ENCODE results near the gene RICTOR. TPM values are rescaled to one million over a fixed set of nuclear protein-coding genes. Genes with fewer than 3 reads are reported as not detected.

The RICTOR gene, protein sequence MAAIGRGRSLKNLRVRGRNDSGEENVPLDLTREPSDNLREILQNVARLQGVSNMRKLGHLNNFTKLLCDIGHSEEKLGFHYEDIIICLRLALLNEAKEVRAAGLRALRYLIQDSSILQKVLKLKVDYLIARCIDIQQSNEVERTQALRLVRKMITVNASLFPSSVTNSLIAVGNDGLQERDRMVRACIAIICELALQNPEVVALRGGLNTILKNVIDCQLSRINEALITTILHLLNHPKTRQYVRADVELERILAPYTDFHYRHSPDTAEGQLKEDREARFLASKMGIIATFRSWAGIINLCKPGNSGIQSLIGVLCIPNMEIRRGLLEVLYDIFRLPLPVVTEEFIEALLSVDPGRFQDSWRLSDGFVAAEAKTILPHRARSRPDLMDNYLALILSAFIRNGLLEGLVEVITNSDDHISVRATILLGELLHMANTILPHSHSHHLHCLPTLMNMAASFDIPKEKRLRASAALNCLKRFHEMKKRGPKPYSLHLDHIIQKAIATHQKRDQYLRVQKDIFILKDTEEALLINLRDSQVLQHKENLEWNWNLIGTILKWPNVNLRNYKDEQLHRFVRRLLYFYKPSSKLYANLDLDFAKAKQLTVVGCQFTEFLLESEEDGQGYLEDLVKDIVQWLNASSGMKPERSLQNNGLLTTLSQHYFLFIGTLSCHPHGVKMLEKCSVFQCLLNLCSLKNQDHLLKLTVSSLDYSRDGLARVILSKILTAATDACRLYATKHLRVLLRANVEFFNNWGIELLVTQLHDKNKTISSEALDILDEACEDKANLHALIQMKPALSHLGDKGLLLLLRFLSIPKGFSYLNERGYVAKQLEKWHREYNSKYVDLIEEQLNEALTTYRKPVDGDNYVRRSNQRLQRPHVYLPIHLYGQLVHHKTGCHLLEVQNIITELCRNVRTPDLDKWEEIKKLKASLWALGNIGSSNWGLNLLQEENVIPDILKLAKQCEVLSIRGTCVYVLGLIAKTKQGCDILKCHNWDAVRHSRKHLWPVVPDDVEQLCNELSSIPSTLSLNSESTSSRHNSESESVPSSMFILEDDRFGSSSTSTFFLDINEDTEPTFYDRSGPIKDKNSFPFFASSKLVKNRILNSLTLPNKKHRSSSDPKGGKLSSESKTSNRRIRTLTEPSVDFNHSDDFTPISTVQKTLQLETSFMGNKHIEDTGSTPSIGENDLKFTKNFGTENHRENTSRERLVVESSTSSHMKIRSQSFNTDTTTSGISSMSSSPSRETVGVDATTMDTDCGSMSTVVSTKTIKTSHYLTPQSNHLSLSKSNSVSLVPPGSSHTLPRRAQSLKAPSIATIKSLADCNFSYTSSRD (N-terminal part only)
- 18.7 and 21.0 TPM in 2 replicates for total RNA-seq (2014; rRNA removed; shearing (Covaris generic))

GRCh38 chr5:39074017-39074814 lies at the start of gene RICTOR:
Gene RICTOR, minus strand, starts transcription at chr5:39074399. Its CDS starts 22 bp downstream, at chr5:39074377.
- DNase-seq (ENCODE audit: low spot score), result peak; percentile 73

DNA sequence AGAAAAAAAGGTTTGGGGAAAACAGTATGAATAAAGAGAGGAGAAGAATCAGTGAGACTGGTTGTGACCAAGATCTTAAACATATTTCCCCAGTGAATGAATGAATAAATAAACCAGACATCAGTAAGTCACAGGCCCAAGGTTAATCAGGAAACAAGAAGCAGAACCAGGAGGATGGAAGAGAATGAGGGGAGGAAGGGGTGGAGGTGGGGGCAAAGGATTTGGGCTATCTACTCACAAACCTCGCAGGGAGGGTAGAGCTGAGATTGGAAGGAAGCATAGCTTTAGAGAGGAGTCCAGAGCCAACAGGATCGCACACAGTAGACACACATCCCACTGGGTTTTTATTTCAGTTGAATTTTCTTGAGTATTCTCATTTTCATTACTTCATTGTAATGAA lies 47.7 kb upstream of the RICTOR start:
- no peak for DNase-seq (ENCODE audit: low spot score)

DNA sequence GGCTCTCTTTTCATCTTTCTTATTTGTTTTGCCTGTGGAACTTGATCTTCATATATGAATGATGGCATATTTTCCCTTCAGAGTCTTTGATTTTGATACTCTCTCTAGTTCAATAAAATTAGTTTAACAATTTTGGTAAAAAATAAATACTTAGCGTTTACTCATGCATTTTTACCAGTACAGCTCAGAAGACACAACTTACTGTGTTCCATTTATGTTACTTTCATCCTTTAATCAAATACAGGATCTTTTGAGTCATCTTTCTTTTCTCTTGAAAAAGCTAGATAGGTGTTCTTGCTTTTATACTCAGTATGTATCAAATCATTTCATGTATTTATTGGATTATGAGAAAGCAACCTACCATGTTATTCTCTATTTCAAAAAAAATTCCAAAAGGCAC lies 47.1 kb upstream of the RICTOR start:
- no peak for DNase-seq (ENCODE audit: low spot score)

- DNase-seq (ENCODE audit: low spot score), result no peak
Observed at GRCh38 chr5:39120052-39120420, 45.8 kb upstream of the RICTOR start.

DNA sequence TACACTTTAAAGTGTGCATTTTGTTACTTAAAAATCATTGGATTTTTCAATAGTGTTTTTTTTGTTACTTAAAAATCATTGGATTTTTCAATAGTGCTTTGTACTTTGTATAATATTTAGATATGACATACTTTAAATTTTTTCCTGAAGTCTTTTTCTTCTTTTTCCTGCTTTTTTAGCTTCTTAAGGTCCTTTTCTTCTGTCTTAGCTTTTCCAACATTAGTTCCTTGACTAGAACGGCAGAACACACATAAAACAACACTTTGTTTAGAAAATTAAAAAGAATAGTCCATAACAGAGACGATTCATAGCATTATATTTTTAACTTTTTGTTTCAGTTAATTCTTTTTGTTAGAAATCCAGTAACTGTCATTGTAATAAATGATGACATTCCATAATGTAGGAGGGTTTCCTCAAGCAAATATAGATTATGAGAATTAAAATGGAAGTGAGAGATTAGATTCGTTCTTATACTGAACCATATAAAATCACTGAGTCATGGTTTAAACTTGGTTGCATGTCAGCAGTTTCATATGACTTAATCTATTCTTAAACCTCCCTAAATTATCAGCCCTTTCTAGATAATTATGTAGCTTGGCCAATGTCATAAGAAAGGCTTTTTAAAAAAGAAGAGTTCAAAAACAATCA lies 45.3 kb upstream of the RICTOR start:
- no peak for DNase-seq (ENCODE audit: low spot score)

DNA sequence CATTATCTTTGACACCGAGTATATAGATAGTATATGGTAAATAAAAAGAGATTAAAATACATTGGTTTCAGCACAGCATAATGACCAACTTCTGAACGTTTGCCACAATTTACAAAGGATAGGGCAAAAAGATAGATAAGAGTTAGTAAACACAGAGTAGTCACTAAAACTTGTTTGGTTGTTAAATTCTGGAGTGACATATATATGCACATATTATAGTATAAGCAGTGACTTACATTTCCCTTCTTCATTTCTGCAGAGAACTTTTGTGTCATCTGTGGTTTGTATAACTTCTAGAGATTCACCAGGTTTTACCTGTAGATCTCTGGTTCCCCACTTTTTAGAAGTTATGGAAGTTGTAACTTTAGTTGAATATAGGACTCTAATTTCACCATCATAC lies 44.4 kb upstream of the RICTOR start:
- DNase-seq (ENCODE audit: low spot score), result no peak

DNA sequence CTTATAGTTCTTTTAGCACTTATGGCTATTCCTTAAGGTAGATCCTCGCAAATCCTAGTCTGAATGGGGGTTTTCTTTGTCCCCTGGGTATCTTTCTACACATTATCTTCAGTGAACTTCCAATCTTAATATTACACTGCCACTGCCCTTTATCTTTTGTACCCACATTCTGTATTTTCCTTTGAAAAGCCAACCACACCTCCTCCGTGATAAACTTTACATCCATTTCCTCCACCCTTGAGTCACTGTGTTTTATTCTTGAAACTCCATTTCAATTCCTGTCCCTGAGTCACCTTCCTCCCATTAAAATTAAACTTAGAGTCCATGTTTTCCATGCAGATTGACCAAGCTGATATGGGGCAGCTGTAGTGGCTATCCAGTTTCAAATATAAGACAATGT lies 43.2 kb upstream of the RICTOR start:
- DNase-seq (ENCODE audit: low spot score), result peak; percentile 48

DNA sequence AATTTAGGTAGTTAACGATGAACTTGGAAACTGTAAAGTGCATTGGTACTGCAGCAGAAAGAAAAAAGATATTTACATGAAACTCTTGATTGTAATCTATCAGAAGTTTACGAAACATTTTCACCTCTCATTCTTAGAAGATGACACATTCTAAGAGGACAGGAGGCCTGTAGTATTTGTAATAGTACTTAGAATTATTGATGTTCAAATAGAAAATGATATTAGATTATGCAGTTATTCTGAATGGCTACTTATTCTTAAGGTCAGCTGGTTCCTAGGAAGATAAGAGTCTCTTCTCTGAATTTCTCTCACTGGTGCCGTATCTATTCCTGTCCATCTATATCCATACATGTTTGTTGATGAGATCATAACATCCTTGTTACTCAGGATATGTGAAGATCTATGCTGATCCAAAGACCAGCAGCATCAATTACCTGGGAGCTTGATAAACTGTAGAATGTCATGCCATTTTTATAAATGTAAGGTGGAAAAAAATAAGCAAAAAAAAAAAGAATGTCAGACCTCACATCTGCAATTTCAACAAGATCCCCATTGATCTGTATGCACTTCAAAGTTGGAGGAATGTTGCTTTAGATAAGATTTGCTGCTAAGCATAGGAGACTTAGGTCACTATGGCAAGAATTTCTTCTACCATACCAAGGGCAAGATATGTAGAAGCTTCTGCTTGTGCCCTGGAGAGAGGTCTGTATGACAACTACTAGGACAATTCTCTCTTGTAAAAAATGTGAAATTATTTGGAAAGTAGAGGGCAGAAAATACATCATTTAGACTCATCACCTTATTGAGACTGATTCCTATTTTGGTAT lies 42.4 kb upstream of the RICTOR start:
- no peak for DNase-seq (ENCODE audit: low spot score)

- no peak for DNase-seq (ENCODE audit: low spot score)
Observed at GRCh38 chr5:39115644-39116343, 41.6 kb upstream of the RICTOR start.

DNA sequence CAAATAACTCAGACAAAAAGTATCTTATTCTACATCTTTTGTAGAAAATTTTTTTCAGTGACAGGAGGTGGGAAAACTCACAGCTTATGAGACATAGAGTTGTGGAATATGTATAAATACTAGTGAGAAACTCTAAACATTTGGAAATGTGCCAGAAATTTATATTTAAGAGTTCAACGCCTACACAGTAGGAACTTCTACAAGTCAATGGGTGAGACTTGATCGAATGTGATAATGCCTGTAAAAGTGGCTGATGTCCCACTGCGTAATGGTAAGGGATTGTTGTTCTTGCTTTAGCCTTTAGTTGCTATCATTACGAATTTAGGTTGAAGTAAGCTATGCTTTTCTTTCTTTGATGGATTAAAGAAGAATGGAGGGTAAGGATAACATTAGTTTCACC lies 40.0 kb upstream of the RICTOR start:
- no peak for DNase-seq (ENCODE audit: low spot score)

GRCh38 chr5:39113354-39113953 lies 39.3 kb upstream of the RICTOR start:
- no peak for DNase-seq (ENCODE audit: low spot score)

DNA sequence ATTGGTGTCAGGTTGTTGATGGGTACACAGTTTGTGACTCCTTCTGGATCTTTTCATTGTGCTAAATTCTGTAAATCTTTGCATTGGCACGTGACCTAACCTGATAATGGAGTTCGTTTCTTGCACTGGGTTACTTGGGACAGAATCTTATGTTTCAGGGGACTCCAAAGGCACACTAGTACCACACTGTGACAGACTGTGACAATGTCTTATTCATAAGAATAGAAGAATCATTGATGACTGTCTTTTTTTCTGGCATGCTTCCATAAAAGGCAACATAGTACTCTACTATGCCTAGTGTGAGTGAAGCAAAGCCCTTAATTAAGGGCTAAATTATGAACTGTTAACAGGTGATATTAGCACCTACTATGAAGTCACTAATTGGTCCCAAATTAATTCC lies 35.4 kb upstream of the RICTOR start:
- no peak for DNase-seq (ENCODE audit: low spot score)

DNA sequence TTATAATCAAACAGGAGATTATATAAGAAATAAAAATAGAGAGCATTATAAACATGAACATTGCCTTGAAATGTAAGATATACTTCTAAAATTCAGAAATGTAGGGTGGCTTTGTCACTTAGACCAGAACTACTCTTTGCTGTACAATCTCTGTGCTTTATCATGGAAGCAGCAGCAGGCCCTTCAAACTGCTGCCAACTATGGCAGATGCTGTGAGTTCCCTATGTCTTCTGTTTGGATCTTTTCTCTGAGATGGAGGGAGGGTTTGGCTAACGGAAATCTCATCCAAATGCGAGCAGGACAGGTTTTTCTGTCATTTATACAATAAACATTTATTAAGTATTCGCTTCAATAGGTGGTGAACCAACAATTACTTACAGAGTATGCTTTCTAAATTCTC lies 34.8 kb upstream of the RICTOR start:
- no peak for DNase-seq (ENCODE audit: low spot score)

- no peak for DNase-seq (ENCODE audit: low spot score)
Observed at GRCh38 chr5:39107350-39107749, 33.2 kb upstream of the RICTOR start.

DNA sequence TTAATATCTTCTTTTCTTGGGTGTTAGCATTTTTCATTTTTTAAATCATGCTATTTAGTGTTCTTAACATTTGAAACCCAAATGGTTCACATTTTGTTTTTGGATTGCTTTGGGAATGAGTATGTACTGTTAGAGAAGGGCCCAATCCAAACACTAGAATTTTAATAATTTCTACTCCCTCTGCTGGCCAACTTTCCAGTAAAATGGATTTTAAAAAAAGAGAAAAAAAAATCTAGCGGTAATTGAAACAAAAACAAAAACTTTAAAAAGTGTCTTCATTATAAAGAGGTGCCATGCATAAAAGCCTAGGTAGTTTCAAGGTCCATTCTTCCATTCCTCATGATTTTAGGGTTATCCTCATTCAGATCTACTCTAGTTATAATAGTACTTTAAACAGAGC lies 32.1 kb upstream of the RICTOR start:
- DNase-seq (ENCODE audit: low spot score), result no peak

DNA sequence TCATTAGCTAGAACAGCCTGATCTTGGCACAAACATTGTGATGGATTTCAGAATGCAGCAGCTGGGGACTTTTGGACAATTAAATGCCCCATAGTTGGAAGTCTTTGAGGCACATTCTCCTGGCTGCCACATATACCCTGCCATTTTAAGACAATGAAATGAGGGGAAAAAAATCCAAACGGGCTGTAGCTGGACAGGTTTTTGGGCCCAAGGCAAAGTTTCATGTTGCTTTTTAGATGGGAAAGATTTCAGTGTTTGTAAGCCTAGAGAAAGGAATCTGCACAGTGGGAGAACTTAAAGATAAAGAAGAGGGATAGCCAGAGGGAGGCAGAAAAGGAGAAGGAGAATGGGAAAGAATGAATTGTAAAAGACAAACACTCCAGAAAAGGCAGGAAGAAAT lies 30.0 kb upstream of the RICTOR start:
- no peak for DNase-seq (ENCODE audit: low spot score)

- DNase-seq (ENCODE audit: low spot score), result no peak
Observed at GRCh38 chr5:39102684-39103155, 28.5 kb upstream of the RICTOR start.

- peak; percentile 91 for DNase-seq (ENCODE audit: low spot score)
Observed at GRCh38 chr5:39100851-39101396, 26.7 kb upstream of the RICTOR start.

Data from A172 (cell line).